Skin of body (tissue), 2 donors: ENCODE data around the gene CLHC1. TPM values are rescaled to one million over a fixed set of nuclear protein-coding genes. Genes with fewer than 3 reads are reported as not detected.
A peak's percentile ranks its signal among the peaks of the same experiment; 100 is the strongest.
"Not testable (repeated sequence)": the region's sequence is repeated elsewhere in the genome, so short reads cannot be mapped to it uniquely, and the experiment has no call there.

ENCODE experiments used
- DNase-seq: peaks from one replicate; lab custom pipeline; 2025; lab: John Stamatoyannopoulos, UW
- total RNA-seq: library from RNA; depleted of rRNA; stranded (reverse); fragments of >200 nt; gene quantifications from one replicate; pipeline ENCODE4 v1.2.3, GENCODE V29; 2014

The CLHC1 gene
- total RNA-seq, result 13.7 TPM

- DNase-seq, result peak; percentile 96
These were observed at the start of gene CLHC1, which contains the start of gene RPS27A for GRCh38 chr2:55232084-55232862. Gene CLHC1 (minus strand): TSS chr2:55232293. CDS start chr2:55222411, 9,882 bp downstream. Gene RPS27A (plus strand): TSS chr2:55232688. CDS start chr2:55232825, 137 bp downstream.

DNA sequence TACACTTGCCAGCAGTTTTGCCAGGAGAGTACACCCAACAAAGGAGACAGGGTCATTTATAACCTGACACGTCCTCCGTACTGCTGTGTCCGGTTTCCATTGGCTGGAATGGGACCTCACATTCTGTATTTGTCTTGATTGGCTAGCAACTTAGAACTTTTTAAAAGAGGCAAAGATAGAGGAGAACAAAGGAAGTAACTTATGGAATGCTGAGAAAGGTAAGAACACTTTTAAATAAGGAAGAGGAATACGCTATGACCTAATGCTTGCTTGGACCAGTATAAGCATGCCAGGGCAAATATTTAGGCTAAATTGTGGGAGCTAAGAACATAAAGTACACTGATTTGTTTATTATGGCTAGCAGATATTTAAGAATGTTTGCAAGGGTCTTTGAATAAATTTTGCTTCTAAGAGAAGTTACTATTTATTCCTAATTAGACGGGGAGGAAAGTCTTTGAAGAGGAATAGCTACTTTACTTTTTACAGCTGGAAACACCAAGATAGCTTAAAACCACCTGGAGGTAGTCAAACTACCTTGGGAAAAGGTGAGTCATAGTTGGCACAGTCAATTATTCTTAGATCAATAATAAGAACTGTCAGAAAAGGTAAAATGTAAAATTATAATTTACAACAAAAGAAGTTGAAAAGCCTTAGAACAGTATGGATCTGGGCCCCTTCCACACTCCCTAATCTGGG is 48.9 kb upstream of the CLHC1 start:
- not testable (repeated sequence) for DNase-seq

DNA sequence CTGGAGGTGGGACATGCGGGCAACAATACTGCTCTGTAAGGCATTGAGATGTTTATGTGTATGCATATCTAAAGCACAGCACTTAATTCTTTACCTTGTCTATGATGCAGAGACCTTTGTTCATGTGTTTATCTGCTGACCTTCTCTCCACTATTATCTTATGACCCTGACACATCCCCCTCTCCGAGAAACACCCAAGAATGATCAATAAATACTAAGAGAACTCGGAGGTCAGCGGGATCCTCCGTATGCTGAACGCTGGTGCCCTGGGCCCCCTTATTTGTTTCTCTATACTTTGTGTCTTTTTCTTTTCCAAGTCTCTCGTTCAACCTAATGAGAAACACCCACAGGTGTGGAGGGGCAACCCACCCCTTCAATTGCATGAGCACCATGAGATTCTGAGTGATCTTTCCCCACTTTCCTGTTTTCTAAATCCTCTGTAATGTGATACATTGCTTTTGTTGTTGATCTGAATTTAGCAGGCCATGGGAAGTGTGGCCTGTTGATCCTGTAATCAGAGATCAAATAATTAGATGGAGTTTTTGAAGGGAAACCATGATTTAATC is 47.8 kb upstream of the CLHC1 start:
- not testable (repeated sequence) for DNase-seq

GRCh38 chr2:55279214-55279835 is 47.2 kb upstream of the CLHC1 start:
- not testable (repeated sequence) for DNase-seq

DNA sequence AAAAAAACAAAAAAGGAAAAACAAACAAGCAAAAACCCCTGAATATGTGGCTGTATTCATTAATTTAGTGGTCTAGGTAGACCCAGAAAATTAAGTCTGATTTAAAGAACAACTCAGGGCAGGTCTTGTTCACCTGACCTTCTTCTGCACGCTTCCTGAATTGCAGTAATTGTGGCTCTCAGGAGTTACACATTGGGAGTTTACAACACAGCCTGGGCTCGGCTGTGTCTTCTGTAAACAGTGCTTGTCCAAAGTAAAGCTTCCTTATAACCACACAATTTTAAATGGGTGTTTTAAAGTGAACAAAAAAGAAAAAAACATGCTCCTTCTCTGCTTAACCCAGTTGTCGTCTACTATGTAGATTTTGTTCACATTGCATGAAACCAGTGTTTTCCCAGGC is 45.2 kb upstream of the CLHC1 start:
- no peak for DNase-seq

DNA sequence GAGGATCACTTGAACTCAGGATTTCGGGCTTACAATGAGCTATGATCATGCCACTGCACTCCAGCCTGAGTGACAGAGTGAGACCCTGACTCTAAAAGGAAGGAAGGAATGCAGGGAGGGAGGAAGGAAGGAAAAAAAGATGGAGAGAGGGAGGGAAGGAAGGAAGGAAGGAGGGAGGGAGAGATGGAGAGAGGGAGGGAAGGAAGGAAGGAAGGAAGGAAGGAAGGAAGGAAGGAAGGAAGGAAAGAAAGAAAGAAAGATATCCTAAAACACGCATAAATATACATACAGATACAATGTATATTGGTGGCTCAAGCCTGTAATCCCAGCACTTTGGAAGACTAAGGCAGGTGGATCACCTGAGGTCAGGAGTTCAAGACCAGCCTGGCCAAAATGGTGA is 42.3 kb upstream of the CLHC1 start:
- DNase-seq, result not testable (repeated sequence)

DNA sequence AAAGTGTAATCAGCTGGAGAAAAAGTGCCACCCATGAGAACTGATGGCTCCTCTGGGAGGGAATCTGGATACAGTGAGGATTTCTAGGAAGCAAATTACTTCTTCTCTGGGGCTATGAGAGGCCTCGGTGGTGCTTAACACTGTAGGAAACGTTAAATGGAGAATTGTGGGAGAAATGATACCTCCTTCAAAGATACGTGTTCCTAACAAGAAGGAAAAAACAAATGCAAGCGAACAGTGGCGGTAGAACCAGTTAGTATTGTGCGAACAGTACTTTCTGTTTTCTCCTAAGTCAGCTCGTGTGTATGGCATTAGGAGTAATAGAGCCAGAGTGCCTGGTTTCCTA is 37.5 kb upstream of the CLHC1 start:
- no peak for DNase-seq

GRCh38 chr2:55268907-55269644 is 37.0 kb upstream of the CLHC1 start, which contains the start of gene MTIF2:
Gene MTIF2 (minus strand): TSS chr2:55269231. CDS start chr2:55263858, 5,373 bp downstream.
- peak; percentile 89 for DNase-seq

DNA sequence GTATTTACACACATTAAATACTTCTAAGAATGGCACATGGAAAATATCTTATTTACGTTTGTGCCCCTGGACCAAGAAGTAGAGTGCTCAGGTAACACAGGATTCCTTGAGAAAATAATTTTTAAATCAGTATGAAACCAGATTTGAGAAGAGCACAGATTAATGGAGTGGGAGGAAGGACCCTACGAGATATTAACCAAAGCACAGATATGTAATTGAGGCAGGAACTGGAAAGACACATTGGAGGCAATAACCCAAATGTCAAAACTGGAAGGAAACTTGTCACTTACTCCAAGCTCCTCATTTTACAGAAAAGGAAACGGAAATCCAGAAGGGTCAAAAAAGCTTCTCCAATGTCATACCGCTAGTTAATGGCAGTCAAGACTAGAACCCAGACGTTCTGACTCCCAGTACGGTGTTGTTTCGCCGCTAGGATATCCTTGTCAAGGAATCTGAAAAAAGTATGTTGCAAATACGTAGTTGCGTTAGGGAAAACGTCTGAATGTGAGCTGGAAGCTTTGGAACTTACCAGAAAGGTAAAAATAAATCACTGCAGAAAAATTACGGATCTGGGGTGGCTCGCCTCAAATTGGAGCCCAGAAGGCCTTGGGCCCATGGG is 36.3 kb upstream of the CLHC1 start:
- DNase-seq, result no peak

- not testable (repeated sequence) for DNase-seq
These were observed 27.5 kb upstream of the CLHC1 start for GRCh38 chr2:55259586-55259985.

GRCh38 chr2:55252832-55253231 is 20.7 kb upstream of the CLHC1 start:
- no peak for DNase-seq

DNA sequence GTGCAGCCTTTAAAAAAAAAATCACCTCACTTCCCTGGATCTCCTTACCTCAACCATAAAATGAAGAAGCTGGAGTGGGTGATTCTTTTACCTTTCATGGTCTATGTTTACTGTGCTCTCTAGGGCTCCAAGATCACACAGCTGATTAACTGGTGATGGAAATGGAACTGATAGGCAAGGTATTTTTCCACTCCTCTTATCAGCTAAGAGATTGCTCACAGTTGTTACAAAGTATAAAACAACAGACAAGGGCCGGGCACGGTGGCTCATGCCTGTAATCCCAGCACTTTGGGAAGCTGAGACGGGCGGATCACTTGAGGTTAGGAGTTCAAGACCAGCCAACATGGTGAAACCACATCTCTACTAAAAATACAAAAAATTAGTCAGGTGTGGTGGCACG is 14.9 kb upstream of the CLHC1 start:
- no peak for DNase-seq

- DNase-seq, result no peak
These were observed 13.3 kb upstream of the CLHC1 start for GRCh38 chr2:55245411-55245810.

GRCh38 chr2:55242617-55243016 is 10.5 kb upstream of the CLHC1 start:
- DNase-seq, result no peak

DNA sequence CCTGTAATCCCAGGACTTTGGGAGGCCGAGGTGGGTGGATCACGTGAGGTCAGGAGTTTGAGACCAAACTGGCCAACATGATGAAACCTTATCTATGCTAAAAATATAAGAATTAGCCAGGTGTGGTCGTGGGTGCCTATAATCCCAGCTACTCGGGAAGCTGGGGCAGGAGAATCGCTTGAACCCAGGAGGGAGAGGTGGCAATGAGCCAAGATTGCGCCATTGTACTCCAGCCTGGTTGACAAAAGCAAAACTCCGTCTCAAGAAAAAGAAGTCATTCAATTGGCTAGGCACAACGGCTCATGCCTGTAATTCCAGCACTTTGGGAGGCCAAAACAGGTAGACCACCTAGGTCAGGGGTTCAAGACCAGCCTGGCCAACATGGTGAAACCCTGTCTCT is 9.5 kb upstream of the CLHC1 start:
- DNase-seq, result not testable (repeated sequence)

GRCh38 chr2:55239656-55240222 is 7.6 kb upstream of the CLHC1 start:
- no peak for DNase-seq

DNA sequence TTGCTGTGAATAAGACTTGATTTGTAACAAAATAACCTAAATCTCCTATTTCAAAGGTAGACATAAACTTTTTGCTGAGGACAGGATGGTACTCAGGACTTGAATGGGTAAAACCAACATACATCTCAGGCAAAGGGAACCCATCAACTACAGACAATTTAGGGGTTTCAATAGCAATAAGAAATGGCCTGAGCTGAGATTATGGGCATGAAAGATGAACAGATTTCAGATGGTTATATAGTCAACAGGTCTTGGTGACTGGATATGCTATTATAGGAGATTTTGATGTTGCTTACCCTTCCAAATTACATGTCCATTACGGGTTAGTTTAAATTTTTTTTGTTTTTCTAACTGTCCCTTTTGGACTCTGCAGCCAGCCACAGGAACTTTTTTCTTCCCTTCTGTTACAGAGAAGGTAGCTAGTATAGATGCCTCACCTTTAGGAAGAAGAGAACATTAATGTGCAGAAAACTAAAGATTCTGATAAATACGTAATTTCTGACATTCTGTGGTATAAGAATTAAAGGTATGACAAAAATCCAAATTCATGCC is 5.0 kb upstream of the CLHC1 start:
- DNase-seq, result no peak

- DNase-seq, result no peak
These were observed 3.8 kb upstream of the CLHC1 start for GRCh38 chr2:55235724-55236538.

DNA sequence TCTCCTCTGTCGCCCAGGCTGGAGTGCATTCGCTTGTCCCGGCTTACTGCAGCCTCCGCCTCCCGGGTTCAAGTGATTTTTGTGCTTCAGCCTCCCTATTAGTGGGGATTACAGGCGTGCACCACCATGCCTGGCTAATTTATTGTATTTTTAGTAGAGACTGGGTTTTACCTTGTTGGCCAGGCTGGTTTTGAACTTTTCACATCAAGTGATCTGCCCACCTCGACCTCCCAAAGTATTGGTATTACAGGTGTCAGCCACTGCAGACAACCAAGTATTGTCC is 1.5 kb upstream of the CLHC1 start:
- no peak for DNase-seq
